DOHH2 (cell line): ENCODE results near the gene MCEE.
"Not testable (repeated sequence)": the region's sequence is repeated elsewhere in the genome, so short reads cannot be mapped to it uniquely, and the experiment has no call there.

Source experiments
- H3F3A ChIP-seq: fragments of 200-600 bp; sonication (generic), shearing (Covaris generic); 2 replicates; pipeline ENCODE4 v1.6.0; 2016; ENCODE audit warnings: antibody characterized with exemption, mild to moderate bottlenecking; ENCODE audit not compliant: control insufficient read depth, insufficient read depth
- H3K27ac ChIP-seq: fragments of 200-600 bp; sonication (generic); 2 replicates; pipeline ENCODE4 v1.5.1; 2014; ENCODE audit warnings: low read depth, mild to moderate bottlenecking, low read length, moderate library complexity
- H3K27me3 ChIP-seq: fragments of 200-600 bp; sonication (generic); 2 replicates; pipeline ENCODE4 v1.6.1; 2014; ENCODE audit warnings: mild to moderate bottlenecking, low read length, mixed read lengths; ENCODE audit not compliant: control insufficient read depth
- H3K36me3 ChIP-seq: fragments of 200-600 bp; sonication (generic); 2 replicates; pipeline ENCODE4 v1.6.1; 2014; ENCODE audit warnings: mild to moderate bottlenecking, low read length, moderate library complexity, mixed read lengths; ENCODE audit not compliant: control insufficient read depth
- H3K4me1 ChIP-seq: fragments of 200-600 bp; sonication (generic); 2 replicates; pipeline ENCODE4 v1.6.1; 2014; ENCODE audit warnings: mild to moderate bottlenecking, low read length, mixed read lengths; ENCODE audit not compliant: control insufficient read depth
- H3K4me2 ChIP-seq: fragments of 200-600 bp; sonication (generic); 2 replicates; pipeline ENCODE4 v1.6.0; 2014; ENCODE audit warnings: mild to moderate bottlenecking, low read length, moderate library complexity
- H3K4me3 ChIP-seq: fragments of 200-600 bp; sonication (generic); 2 replicates; pipeline ENCODE4 v1.5.1; 2014; ENCODE audit warnings: mild to moderate bottlenecking, low read length, mixed read lengths
- H3K79me2 ChIP-seq: fragments of 200-600 bp; sonication (generic); 2 replicates; pipeline ENCODE4 v1.6.1; 2014; ENCODE audit warnings: mild to moderate bottlenecking, low read length, mixed read lengths; ENCODE audit not compliant: control insufficient read depth
- H3K9me2 ChIP-seq: fragments of 200-600 bp; sonication (generic); replicated peaks from 2 replicates; pipeline ENCODE4 v1.6.1; 2014; ENCODE audit warnings: mild to moderate bottlenecking, low read length, mixed read lengths; ENCODE audit not compliant: control insufficient read depth
- H3K9me3 ChIP-seq: fragments of 200-600 bp; sonication (generic); 2 replicates; pipeline ENCODE4 v1.6.1; 2014; ENCODE audit warnings: antibody characterized with exemption, low read length, mixed read lengths; ENCODE audit not compliant: control insufficient read depth, insufficient read depth
- H4K20me1 ChIP-seq: fragments of 200-600 bp; sonication (generic); 2 replicates; pipeline ENCODE4 v1.6.0; 2014; ENCODE audit warnings: low read depth, mild to moderate bottlenecking, antibody characterized with exemption, low read length, moderate library complexity; ENCODE audit not compliant: control insufficient read depth, insufficient read depth
- EZH2phosphoT487 ChIP-seq: fragments of 200-600 bp; sonication (generic); IDR thresholded peaks from 2 replicates; pipeline ENCODE4 v1.6.1; 2017; ENCODE audit warnings: borderline replicate concordance, mild to moderate bottlenecking, antibody characterized with exemption, low read length, moderate library complexity, mixed read lengths
- TF ChIP-seq, protein P1 (sequence below): fragments of 200-600 bp; sonication (generic); IDR thresholded peaks from one replicate; pipeline ENCODE4 v1.5.1; 2014; ENCODE audit warnings: antibody characterized with exemption, mild to moderate bottlenecking, low read depth, low read length; ENCODE audit not compliant: poor library complexity, severe bottlenecking

MCEE gene

GRCh38 chr2:71101656-71102055, 28.4 kb downstream of the MCEE start:
- TF ChIP-seq, protein P1, sequence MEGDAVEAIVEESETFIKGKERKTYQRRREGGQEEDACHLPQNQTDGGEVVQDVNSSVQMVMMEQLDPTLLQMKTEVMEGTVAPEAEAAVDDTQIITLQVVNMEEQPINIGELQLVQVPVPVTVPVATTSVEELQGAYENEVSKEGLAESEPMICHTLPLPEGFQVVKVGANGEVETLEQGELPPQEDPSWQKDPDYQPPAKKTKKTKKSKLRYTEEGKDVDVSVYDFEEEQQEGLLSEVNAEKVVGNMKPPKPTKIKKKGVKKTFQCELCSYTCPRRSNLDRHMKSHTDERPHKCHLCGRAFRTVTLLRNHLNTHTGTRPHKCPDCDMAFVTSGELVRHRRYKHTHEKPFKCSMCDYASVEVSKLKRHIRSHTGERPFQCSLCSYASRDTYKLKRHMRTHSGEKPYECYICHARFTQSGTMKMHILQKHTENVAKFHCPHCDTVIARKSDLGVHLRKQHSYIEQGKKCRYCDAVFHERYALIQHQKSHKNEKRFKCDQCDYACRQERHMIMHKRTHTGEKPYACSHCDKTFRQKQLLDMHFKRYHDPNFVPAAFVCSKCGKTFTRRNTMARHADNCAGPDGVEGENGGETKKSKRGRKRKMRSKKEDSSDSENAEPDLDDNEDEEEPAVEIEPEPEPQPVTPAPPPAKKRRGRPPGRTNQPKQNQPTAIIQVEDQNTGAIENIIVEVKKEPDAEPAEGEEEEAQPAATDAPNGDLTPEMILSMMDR, result no peak
- TF ChIP-seq EZH2phosphoT487, result no peak
- Histone ChIP-seq H3K4me3 (no peak overlapping the region), H3F3A (no peaks in the 10 kb centered on the region), H3K4me1 (0 out of 2 replicates have a peak, but pooled peaks cover 5% of the 10 kb centered on the region), H3K9me2 (no peaks in the 10 kb centered on the region), H3K79me2 (no peaks in the 10 kb centered on the region), H3K4me2 (no peak overlapping the region), H3K36me3 (no peaks in the 10 kb centered on the region), H3K27ac (no peak overlapping the region), H3K9me3 (no peaks in the 10 kb centered on the region), H4K20me1 (no peaks in the 10 kb centered on the region), H3K27me3 (no peaks in the 10 kb centered on the region; the same call in 1 of the 2 replicates)

DNA sequence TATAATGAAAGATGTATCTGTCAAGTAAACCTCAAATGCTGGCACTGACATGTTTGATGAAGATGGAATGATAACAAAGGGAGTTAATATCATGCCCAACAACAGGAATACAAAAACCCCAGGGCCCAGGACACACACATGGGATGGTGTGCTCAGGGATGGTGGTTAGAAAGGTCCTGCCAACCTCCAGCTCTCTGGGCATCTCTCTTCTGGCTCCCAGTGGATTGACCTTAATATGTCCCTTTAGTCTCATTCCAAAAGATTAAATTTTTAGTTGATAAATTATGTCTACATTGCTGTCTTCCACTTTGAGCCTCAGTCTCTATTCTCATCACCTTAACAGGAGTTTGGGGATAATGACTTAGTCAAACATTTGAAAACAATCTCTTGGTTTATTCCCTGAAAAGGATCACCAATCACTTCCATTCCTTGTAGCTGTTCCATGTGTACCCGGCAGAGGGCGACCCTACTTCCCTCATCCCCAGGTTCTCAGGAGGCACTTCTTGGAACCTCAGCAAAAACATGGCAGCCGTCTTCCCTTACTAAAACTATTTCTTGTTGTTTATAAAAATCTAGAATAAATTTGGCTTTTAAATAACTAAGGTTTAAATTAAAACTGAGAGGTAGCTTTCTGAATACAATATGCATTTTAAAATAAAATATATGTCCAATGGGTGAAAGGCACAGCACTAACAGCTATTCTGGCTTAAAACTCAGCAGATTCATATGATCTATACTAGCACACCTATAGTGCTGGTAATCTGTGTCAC, 29.6 kb downstream of the MCEE start:
- 0 out of 2 replicates have a peak, but pooled peaks cover 5% of the 10 kb centered on the region for H3K4me1 ChIP-seq
- H3F3A ChIP-seq, result no peaks in the 10 kb centered on the region
- no peaks in the 10 kb centered on the region for H3K9me2 ChIP-seq
- no peak for TF ChIP-seq EZH2phosphoT487
- TF ChIP-seq, protein P1, result peak; percentile 74
- H4K20me1 ChIP-seq, result no peaks in the 10 kb centered on the region
- H3K27me3 ChIP-seq, result no peaks in the 10 kb centered on the region; the same call in 1 of the 2 replicates
- no peaks in the 10 kb centered on the region for H3K36me3 ChIP-seq
- H3K79me2 ChIP-seq, result no peaks in the 10 kb centered on the region
- no peaks in the 10 kb centered on the region for H3K9me3 ChIP-seq
- H3K4me3 ChIP-seq, result no peak overlapping the region
- H3K27ac ChIP-seq, result no peak overlapping the region
- H3K4me2 ChIP-seq, result no peak overlapping the region

- H3K79me2 ChIP-seq, H4K20me1 ChIP-seq, H3K4me2 ChIP-seq: not testable (repeated sequence)
These were observed 37.4 kb downstream of the MCEE start for GRCh38 chr2:71092491-71093260.

GRCh38 chr2:71091808-71092207, 38.2 kb downstream of the MCEE start:
- not testable (repeated sequence) for H3K4me1 ChIP-seq, H3K4me2 ChIP-seq, H3K79me2 ChIP-seq, H4K20me1 ChIP-seq, H3K27ac ChIP-seq, H3K4me3 ChIP-seq, H3F3A ChIP-seq, H3K9me2 ChIP-seq, H3K9me3 ChIP-seq, H3K27me3 ChIP-seq, H3K36me3 ChIP-seq

More at GRCh38 chr2:71092491-71093260, 37.4 kb downstream of the MCEE start:
- not testable (repeated sequence) for H3K27ac ChIP-seq, H3K27me3 ChIP-seq, H3K4me3 ChIP-seq, H3F3A ChIP-seq, H3K4me1 ChIP-seq, H3K9me2 ChIP-seq, H3K36me3 ChIP-seq, H3K9me3 ChIP-seq

GRCh38 chr2:71089475-71089874, 40.6 kb downstream of the MCEE start:
- H3K4me3 ChIP-seq, H3K9me3 ChIP-seq, H4K20me1 ChIP-seq, H3K27ac ChIP-seq, H3K4me1 ChIP-seq, H3K27me3 ChIP-seq, H3F3A ChIP-seq, H3K36me3 ChIP-seq, H3K9me2 ChIP-seq, H3K79me2 ChIP-seq, H3K4me2 ChIP-seq: not testable (repeated sequence)

- H3K4me1 ChIP-seq, H3K79me2 ChIP-seq, H3K4me2 ChIP-seq, H3K9me2 ChIP-seq, H3K9me3 ChIP-seq, H3K36me3 ChIP-seq, H4K20me1 ChIP-seq, H3F3A ChIP-seq, H3K27me3 ChIP-seq, H3K4me3 ChIP-seq, H3K27ac ChIP-seq: not testable (repeated sequence)
These were observed 44.6 kb downstream of the MCEE start for GRCh38 chr2:71085325-71086003.
